Neural cell (in vitro differentiated cells): ENCODE data around the gene EPN1. TPM values are rescaled to one million over a fixed set of nuclear protein-coding genes. Genes with fewer than 3 reads are reported as not detected.

Source experiments
- H2AFZ ChIP-seq: fragments of 200-600, 300-800 bp; sonication (generic), shearing (Covaris generic); 2 replicates; pipeline ENCODE4 v1.6.0; 2014; ENCODE audit warnings: low read depth, mild to moderate bottlenecking, antibody characterized with exemption, low read length, moderate library complexity
- H3F3A ChIP-seq: fragments of 200-600 bp; shearing (Covaris generic); 2 replicates; pipeline ENCODE4 v1.6.1; 2016; ENCODE audit warnings: mild to moderate bottlenecking, moderate library complexity, mixed read lengths, antibody characterized with exemption, low read length; ENCODE audit not compliant: insufficient read depth, poor library complexity, severe bottlenecking
- H3K27ac ChIP-seq: fragments of 200-600, 300-800 bp; sonication (generic), shearing (Covaris generic); 2 replicates; pipeline ENCODE4 v1.5.1; 2014; ENCODE audit warnings: mild to moderate bottlenecking, low read length, moderate library complexity
- H3K27me3 ChIP-seq: fragments of 300-800, 200-600 bp; sonication (generic), shearing (Covaris generic); 2 replicates; pipeline ENCODE4 v1.6.0; 2014; ENCODE audit warnings: mild to moderate bottlenecking, low read depth, low read length, moderate library complexity; ENCODE audit not compliant: insufficient read depth
- H3K36me3 ChIP-seq: fragments of 300-800, 200-600 bp; sonication (generic), shearing (Covaris generic); 2 replicates; pipeline ENCODE4 v1.5.1; 2014; ENCODE audit warnings: mild to moderate bottlenecking, antibody characterized with exemption, low read length, moderate library complexity; ENCODE audit not compliant: insufficient read depth
- H3K4me2 ChIP-seq: fragments of 300-800, 200-600 bp; sonication (generic), shearing (Covaris generic); 2 replicates; pipeline ENCODE4 v1.6.0; 2014; ENCODE audit warnings: mild to moderate bottlenecking, low read length
- H3K4me3 ChIP-seq: fragments of 300-800, 200-600 bp; sonication (generic), shearing (Covaris generic); 2 replicates; pipeline ENCODE4 v1.5.1; 2014; ENCODE audit warnings: mild to moderate bottlenecking, low read length, moderate library complexity
- H3K79me2 ChIP-seq: fragments of 200-600 bp; shearing (Covaris generic); replicated peaks from 2 replicates; pipeline ENCODE4 v1.6.0; 2014; ENCODE audit warnings: mild to moderate bottlenecking, low read length, moderate library complexity; ENCODE audit not compliant: insufficient read depth
- H3K9ac ChIP-seq: fragments of 300-800, 200-600 bp; sonication (generic), shearing (Covaris generic); 2 replicates; pipeline ENCODE4 v1.6.1; 2016; ENCODE audit warnings: mild to moderate bottlenecking, low read length, mixed read lengths
- H3K9me2 ChIP-seq: fragments of 200-600 bp; shearing (Covaris generic); 2 replicates; pipeline ENCODE4 v1.6.1; 2016; ENCODE audit warnings: mild to moderate bottlenecking, low read length, mixed read lengths; ENCODE audit not compliant: insufficient read depth
- H3K9me3 ChIP-seq: fragments of 200-600, 300-800 bp; sonication (generic), shearing (Covaris generic); 2 replicates; pipeline ENCODE4 v1.6.1; 2016; ENCODE audit warnings: mild to moderate bottlenecking, mixed run types, low read length, moderate library complexity, mixed read lengths
- H4K20me1 ChIP-seq: fragments of 200-600 bp; shearing (Covaris generic); 2 replicates; pipeline ENCODE4 v1.6.1; 2016; ENCODE audit warnings: mild to moderate bottlenecking, mixed run types; ENCODE audit not compliant: insufficient read depth
- EP300 ChIP-seq: fragments of 450-650 bp; conservative IDR thresholded peaks from 2 replicates; pipeline ENCODE4 v1.6.1; 2014; ENCODE audit warnings: antibody characterized with exemption, mild to moderate bottlenecking, moderate library complexity; ENCODE audit not compliant: poor library complexity, severe bottlenecking
- EZH2 ChIP-seq: fragments of 200-600, 300-800 bp; shearing (Covaris generic), sonication (generic); IDR thresholded peaks from 2 replicates; pipeline ENCODE4 v1.6.1; 2014; ENCODE audit warnings: antibody characterized with exemption, low read length, borderline replicate concordance, mild to moderate bottlenecking; ENCODE audit not compliant: insufficient read depth, poor library complexity, severe bottlenecking
- MXI1 ChIP-seq: fragments of 450-650 bp; conservative IDR thresholded peaks from 2 replicates; pipeline ENCODE4 v1.6.1; 2014; ENCODE audit warnings: antibody characterized with exemption, mild to moderate bottlenecking; ENCODE audit not compliant: poor library complexity, severe bottlenecking
- POLR2AphosphoS5 ChIP-seq: IDR thresholded peaks from 2 replicates; pipeline ENCODE4 v1.6.1; 2012
- RAD21 ChIP-seq: fragments of 450-650 bp; conservative IDR thresholded peaks from 2 replicates; pipeline ENCODE4 v1.6.1; 2014; ENCODE audit warnings: antibody characterized with exemption, mild to moderate bottlenecking, moderate library complexity
- SMC3 ChIP-seq: fragments of 450-650 bp; conservative IDR thresholded peaks from 2 replicates; pipeline ENCODE4 v1.6.1; 2014; ENCODE audit warnings: antibody characterized with exemption, mild to moderate bottlenecking, moderate library complexity; ENCODE audit not compliant: poor library complexity
- TAF1 ChIP-seq: IDR thresholded peaks from 2 replicates; pipeline ENCODE4 v1.6.1; 2012; ENCODE audit warnings: low read depth
- polyA plus RNA-seq: library from polyadenylated mRNA; depleted of rRNA; stranded (reverse); fragments of >200 nt; gene quantifications from 2 replicates; pipeline ENCODE4 v1.2.3, GENCODE V29; 2014
- TF ChIP-seq, protein P1 (sequence below): IDR thresholded peaks from 2 replicates; pipeline ENCODE4 v1.6.1; 2012; ENCODE audit warnings: borderline replicate concordance
- TF ChIP-seq, protein P2 (sequence below): fragments of 450-650 bp; IDR thresholded peaks from 2 replicates; pipeline ENCODE4 v1.5.1; 2014; ENCODE audit warnings: antibody characterized with exemption, mild to moderate bottlenecking, moderate library complexity; ENCODE audit not compliant: poor library complexity, severe bottlenecking

Gene EPN1
- polyA plus RNA-seq, 1 donor from 2014 or later: 21.0 TPM

DNA sequence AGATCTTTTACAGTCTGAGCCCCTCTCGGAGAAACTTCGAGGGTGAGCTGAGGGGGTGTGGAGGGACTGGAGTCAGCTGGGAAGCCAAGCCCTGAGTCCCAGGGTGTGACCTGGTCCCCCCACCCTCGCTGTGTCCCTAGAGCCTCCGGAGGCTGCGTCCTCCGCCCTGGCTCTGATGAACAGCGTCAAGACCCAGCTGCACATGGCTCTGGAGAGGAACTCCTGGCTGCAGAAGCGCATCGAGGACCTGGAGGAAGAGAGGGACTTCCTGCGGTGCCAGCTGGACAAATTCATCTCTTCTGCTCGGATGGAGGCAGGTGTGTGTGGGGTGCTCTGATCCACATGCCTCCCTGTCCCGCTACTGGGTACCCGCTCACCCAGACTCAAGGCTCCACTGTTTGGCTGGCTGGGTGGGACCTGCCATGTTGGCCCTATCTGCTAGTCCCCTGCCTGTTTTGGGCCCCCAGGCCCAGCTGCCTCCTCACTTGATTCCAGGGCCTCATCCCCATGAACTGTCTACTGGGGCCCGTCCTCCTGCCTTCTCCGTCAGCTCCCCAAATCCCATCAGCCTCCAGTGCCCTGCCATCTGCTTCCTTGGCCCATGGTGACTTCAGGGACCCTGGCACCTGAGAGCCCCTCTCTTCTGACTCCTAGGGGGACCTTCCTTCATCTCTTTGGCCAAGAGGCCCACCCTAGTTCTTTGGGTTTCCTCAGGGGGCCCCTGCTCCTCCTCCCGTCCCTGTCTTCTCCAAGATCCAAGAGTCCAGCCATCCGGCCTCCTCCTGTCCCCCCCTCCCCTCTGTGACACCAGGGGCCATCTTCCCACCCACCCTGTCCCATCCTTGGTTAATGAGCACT, 25.5 kb upstream of the EPN1 start:
- peak overlapping the region; percentile 92 for H3K4me2 ChIP-seq
- peak overlapping the region; percentile 94 for H3K4me3 ChIP-seq
- TF ChIP-seq, protein P1, sequence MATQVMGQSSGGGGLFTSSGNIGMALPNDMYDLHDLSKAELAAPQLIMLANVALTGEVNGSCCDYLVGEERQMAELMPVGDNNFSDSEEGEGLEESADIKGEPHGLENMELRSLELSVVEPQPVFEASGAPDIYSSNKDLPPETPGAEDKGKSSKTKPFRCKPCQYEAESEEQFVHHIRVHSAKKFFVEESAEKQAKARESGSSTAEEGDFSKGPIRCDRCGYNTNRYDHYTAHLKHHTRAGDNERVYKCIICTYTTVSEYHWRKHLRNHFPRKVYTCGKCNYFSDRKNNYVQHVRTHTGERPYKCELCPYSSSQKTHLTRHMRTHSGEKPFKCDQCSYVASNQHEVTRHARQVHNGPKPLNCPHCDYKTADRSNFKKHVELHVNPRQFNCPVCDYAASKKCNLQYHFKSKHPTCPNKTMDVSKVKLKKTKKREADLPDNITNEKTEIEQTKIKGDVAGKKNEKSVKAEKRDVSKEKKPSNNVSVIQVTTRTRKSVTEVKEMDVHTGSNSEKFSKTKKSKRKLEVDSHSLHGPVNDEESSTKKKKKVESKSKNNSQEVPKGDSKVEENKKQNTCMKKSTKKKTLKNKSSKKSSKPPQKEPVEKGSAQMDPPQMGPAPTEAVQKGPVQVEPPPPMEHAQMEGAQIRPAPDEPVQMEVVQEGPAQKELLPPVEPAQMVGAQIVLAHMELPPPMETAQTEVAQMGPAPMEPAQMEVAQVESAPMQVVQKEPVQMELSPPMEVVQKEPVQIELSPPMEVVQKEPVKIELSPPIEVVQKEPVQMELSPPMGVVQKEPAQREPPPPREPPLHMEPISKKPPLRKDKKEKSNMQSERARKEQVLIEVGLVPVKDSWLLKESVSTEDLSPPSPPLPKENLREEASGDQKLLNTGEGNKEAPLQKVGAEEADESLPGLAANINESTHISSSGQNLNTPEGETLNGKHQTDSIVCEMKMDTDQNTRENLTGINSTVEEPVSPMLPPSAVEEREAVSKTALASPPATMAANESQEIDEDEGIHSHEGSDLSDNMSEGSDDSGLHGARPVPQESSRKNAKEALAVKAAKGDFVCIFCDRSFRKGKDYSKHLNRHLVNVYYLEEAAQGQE: no peak
- TF ChIP-seq POLR2AphosphoS5 (no peak), EP300 (no peak), EZH2 (no peak), MXI1 (no peak), RAD21 (no peak), TAF1 (no peak), SMC3 (no peak)
- TF ChIP-seq, protein P2, sequence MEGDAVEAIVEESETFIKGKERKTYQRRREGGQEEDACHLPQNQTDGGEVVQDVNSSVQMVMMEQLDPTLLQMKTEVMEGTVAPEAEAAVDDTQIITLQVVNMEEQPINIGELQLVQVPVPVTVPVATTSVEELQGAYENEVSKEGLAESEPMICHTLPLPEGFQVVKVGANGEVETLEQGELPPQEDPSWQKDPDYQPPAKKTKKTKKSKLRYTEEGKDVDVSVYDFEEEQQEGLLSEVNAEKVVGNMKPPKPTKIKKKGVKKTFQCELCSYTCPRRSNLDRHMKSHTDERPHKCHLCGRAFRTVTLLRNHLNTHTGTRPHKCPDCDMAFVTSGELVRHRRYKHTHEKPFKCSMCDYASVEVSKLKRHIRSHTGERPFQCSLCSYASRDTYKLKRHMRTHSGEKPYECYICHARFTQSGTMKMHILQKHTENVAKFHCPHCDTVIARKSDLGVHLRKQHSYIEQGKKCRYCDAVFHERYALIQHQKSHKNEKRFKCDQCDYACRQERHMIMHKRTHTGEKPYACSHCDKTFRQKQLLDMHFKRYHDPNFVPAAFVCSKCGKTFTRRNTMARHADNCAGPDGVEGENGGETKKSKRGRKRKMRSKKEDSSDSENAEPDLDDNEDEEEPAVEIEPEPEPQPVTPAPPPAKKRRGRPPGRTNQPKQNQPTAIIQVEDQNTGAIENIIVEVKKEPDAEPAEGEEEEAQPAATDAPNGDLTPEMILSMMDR: no peak
- H2AFZ ChIP-seq: no peak overlapping the region
- H3K27me3 ChIP-seq: no peaks in the 10 kb centered on the region
- no peaks in the 10 kb centered on the region for H3F3A ChIP-seq
- no peaks in the 10 kb centered on the region for H3K9me3 ChIP-seq
- H3K27ac ChIP-seq: no peak overlapping the region
- peak overlapping the region; percentile 89 for H3K9ac ChIP-seq
- H3K9me2 ChIP-seq: no peaks in the 10 kb centered on the region
- H3K79me2 ChIP-seq: peaks cover 8% of the 10 kb centered on the region
- no peaks in the 10 kb centered on the region for H3K36me3 ChIP-seq
- no peaks in the 10 kb centered on the region for H4K20me1 ChIP-seq

DNA sequence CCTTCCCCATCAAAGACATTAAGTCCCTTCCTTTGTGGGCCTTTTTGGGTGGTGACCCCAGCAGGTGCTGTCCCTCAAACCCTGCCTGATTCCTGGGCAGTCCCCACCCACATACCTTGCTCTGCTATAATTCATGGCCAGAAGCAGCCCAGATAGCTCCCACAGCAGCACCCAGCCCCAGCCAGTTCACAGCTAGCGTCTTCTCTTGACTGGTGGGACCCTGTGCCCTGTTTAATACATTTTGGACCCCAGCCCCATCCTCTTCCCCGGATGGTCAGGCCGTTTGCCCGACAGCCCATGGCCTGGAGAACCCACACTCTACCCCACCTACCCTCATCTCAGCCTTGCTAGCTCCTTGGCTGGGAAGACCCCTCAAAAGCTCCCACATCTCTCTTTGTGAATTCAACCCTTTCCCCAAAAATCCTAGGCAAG, 24.9 kb upstream of the EPN1 start:
- H3K9ac ChIP-seq: no peak overlapping the region
- no peaks in the 10 kb centered on the region for H3K9me3 ChIP-seq
- no peak overlapping the region for H3K27ac ChIP-seq

More for the DNA sequence above, 24.9 kb upstream of the EPN1 start:
- Histone ChIP-seq H2AFZ (no peak overlapping the region), H4K20me1 (no peaks in the 10 kb centered on the region), H3K27me3 (no peaks in the 10 kb centered on the region), H3K4me3 (no peak overlapping the region), H3K36me3 (no peaks in the 10 kb centered on the region), H3K79me2 (peaks cover 8% of the 10 kb centered on the region), H3K4me2 (no peak overlapping the region), H3K9me2 (no peaks in the 10 kb centered on the region), H3F3A (no peaks in the 10 kb centered on the region)
- TF ChIP-seq EZH2: no peak
- TF ChIP-seq, protein P1: no peak
- no peak for TF ChIP-seq SMC3
- TF ChIP-seq MXI1: no peak
- TF ChIP-seq, protein P2: no peak
- TF ChIP-seq EP300: no peak
- TF ChIP-seq RAD21: no peak
- no peak for TF ChIP-seq POLR2AphosphoS5
- no peak for TF ChIP-seq TAF1
